SK-N-SH (cell line): ENCODE data around the gene BRAF. TPM values are rescaled to one million over a fixed set of nuclear protein-coding genes. Genes with fewer than 3 reads are reported as not detected.

Experiments
- CTCF ChIA-PET: fragments of 300-600, 350-600 bp; formaldehyde crosslinking; extraction: SDS; loops from one replicate; lab custom pipeline; 2021; lab: Yijun Ruan, JAX
- POLR2A ChIA-PET: fragments of 350-600 bp; sonication (Branson Sonifier 250); formaldehyde crosslinking; extraction: SDS; loops from one replicate; lab custom pipeline; 2020; ENCODE audit warnings: antibody characterized with exemption, inconsistent platforms; lab: Yijun Ruan, JAX
- DNase-seq: peaks from one replicate; pipeline ENCODE4 v3.0.0; 2012
- H2AFZ ChIP-seq: fragments of 200-600 bp; sonication (generic); 2 replicates; pipeline ENCODE4 v1.8.1; 2016; ENCODE audit warnings: antibody characterized with exemption, mild to moderate bottlenecking, low read depth
- H3F3A ChIP-seq: fragments of 200-600 bp; sonication (generic); replicated peaks from 2 replicates; pipeline ENCODE3; 2016; ENCODE audit warnings: antibody characterized with exemption, mild to moderate bottlenecking; ENCODE audit not compliant: insufficient read depth
- H3K27ac ChIP-seq, 2 experiments: fragments of 200-500 bp in 1 of 2; fragments of 200-600 bp in 1 of 2; sonication (Bioruptor generic) in 1 of 2; sonication (generic), shearing (Covaris generic) in 1 of 2; 2 replicates each; pipeline versions ENCODE4 v1.5.1 to v1.6.1; 2014 to 2016; ENCODE audit warnings: low read depth in 2 of 2, inconsistent platforms in 1 of 2, low read length in 1 of 2, mild to moderate bottlenecking in 1 of 2, mixed read lengths in 1 of 2
- H3K27me3 ChIP-seq: fragments of 200-600 bp; sonication (generic), shearing (Covaris generic); 2 replicates; pipeline ENCODE4 v1.6.1; 2016; ENCODE audit warnings: mixed run types; ENCODE audit not compliant: insufficient read depth
- H3K36me3 ChIP-seq, 2 experiments: fragments of 200-500 bp in 1 of 2; fragments of 200-600 bp in 1 of 2; sonication (Bioruptor generic) in 1 of 2; sonication (generic) in 1 of 2; replicated peaks in 1 of 2; 2 replicates each; pipeline versions ENCODE3 to v1.5.1; 2014 to 2016; ENCODE audit warnings: low read length in 1 of 2, mild to moderate bottlenecking in 1 of 2; ENCODE audit not compliant: insufficient read depth in 2 of 2, control insufficient read depth in 1 of 2
- H3K4me1 ChIP-seq, 2 experiments: fragments of 200-500 bp in 1 of 2; fragments of 200-600 bp in 1 of 2; sonication (Bioruptor generic) in 1 of 2; sonication (generic), shearing (Covaris generic) in 1 of 2; 2 replicates each; pipeline versions ENCODE4 v1.5.1 to v1.6.1; 2014 to 2016; ENCODE audit warnings: low read depth in 1 of 2, low read length in 1 of 2, mixed run types in 1 of 2; ENCODE audit not compliant: insufficient read depth in 2 of 2, control insufficient read depth in 1 of 2
- H3K4me2 ChIP-seq: fragments of 200-600 bp; sonication (generic), shearing (Covaris generic); 2 replicates; pipeline ENCODE4 v1.6.1; 2017; ENCODE audit warnings: mixed run types
- H3K4me3 ChIP-seq, 2 experiments: fragments of 200-500 bp in 1 of 2; fragments of 200-600 bp in 1 of 2; sonication (Bioruptor generic) in 1 of 2; sonication (generic), shearing (Covaris generic) in 1 of 2; 2 replicates each; pipeline versions ENCODE4 v1.5.1 to v1.8.1; 2014 to 2016; ENCODE audit warnings: low read depth in 2 of 2, inconsistent platforms in 1 of 2, low read length in 1 of 2, mild to moderate bottlenecking in 1 of 2, mixed read lengths in 1 of 2, moderate library complexity in 1 of 2
- H3K79me2 ChIP-seq: fragments of 200-600 bp; sonication (generic); 2 replicates; pipeline ENCODE4 v1.8.1; 2017; ENCODE audit warnings: mild to moderate bottlenecking; ENCODE audit not compliant: insufficient read depth
- H3K9ac ChIP-seq: fragments of 200-600 bp; sonication (generic); 2 replicates; pipeline ENCODE4 v1.6.1; 2017; ENCODE audit warnings: mixed run types
- H3K9me2 ChIP-seq: fragments of 200-600 bp; sonication (generic); 2 replicates; pipeline ENCODE4 v1.6.1; 2017; ENCODE audit warnings: mixed run types
- H3K9me3 ChIP-seq: fragments of 200-600 bp; sonication (generic); 2 replicates; pipeline ENCODE4 v1.6.1; 2017; ENCODE audit warnings: mixed run types, mild to moderate bottlenecking, moderate library complexity
- H4K20me1 ChIP-seq: fragments of 200-600 bp; sonication (generic); 2 replicates; pipeline ENCODE4 v1.6.1; 2017; ENCODE audit warnings: mild to moderate bottlenecking, mixed run types; ENCODE audit not compliant: insufficient read depth
- CHD2 ChIP-seq: fragments of 150-350 bp; IDR thresholded peaks from 2 replicates; pipeline ENCODE4 v1.6.1; 2018; ENCODE audit warnings: low read length; ENCODE audit not compliant: partially characterized antibody
- FOSL2 ChIP-seq: IDR thresholded peaks from 2 replicates; pipeline ENCODE4 v1.4.0; 2012; ENCODE audit warnings: low read depth, mild to moderate bottlenecking, moderate library complexity, borderline replicate concordance
- FOXJ3 ChIP-seq: sonication (generic); formaldehyde crosslinking; IDR thresholded peaks from 2 replicates; pipeline ENCODE4 v1.5.1; 2020; ENCODE audit warnings: mild to moderate bottlenecking, missing genetic modification reagents
- FOXM1 ChIP-seq: IDR thresholded peaks from 2 replicates; pipeline ENCODE4 v1.4.0; 2012; ENCODE audit warnings: low read depth, mild to moderate bottlenecking
- GABPA ChIP-seq: IDR thresholded peaks from 2 replicates; pipeline ENCODE4 v1.4.0; 2012; ENCODE audit warnings: low read depth, mild to moderate bottlenecking
- GATA2 ChIP-seq: sonication (generic); formaldehyde crosslinking; IDR thresholded peaks from 2 replicates; pipeline ENCODE4 v1.5.0; 2020; ENCODE audit warnings: mild to moderate bottlenecking, missing genetic modification reagents
- JUND ChIP-seq: IDR thresholded peaks from 2 replicates; pipeline ENCODE4 v1.4.0; 2012
- POLR2AphosphoS5 ChIP-seq: IDR thresholded peaks from 2 replicates; pipeline ENCODE4 v1.6.1; 2012; ENCODE audit warnings: low read depth, low read length
- RAD21 ChIP-seq: IDR thresholded peaks from 2 replicates; pipeline ENCODE4 v1.6.1; 2012; ENCODE audit warnings: mild to moderate bottlenecking, low read length
- RFX5 ChIP-seq: IDR thresholded peaks from 2 replicates; pipeline ENCODE4 v1.6.1; 2012; ENCODE audit warnings: mild to moderate bottlenecking, improper control_type of control experiment, low read length
- RXRA ChIP-seq: IDR thresholded peaks from 2 replicates; pipeline ENCODE4 v1.4.0; 2012; ENCODE audit warnings: low read depth, mild to moderate bottlenecking, borderline replicate concordance
- SIN3A ChIP-seq: IDR thresholded peaks from 2 replicates; pipeline ENCODE4 v1.6.1; 2012; ENCODE audit warnings: low read depth, mild to moderate bottlenecking, low read length, moderate library complexity, borderline replicate concordance
- TCF12 ChIP-seq: IDR thresholded peaks from 2 replicates; pipeline ENCODE4 v1.4.0; 2012
- TEAD4 ChIP-seq: IDR thresholded peaks from 2 replicates; pipeline ENCODE4 v1.4.0; 2012; ENCODE audit warnings: mild to moderate bottlenecking, borderline replicate concordance; ENCODE audit not compliant: insufficient read depth
- YY1 ChIP-seq: IDR thresholded peaks from 2 replicates; pipeline ENCODE4 v1.4.0; 2012; ENCODE audit warnings: low read depth, mild to moderate bottlenecking
- WGBS: methylation state at CpG from one replicate; pipeline ENCODE4 v1.1.6; 2017; ENCODE audit warnings: low lambda C conversion rate; 5-methylcytosine and 5-hydroxymethylcytosine counted together
- polyA plus RNA-seq, 3 experiments: library from polyadenylated mRNA; depleted of rRNA; stranded (reverse); fragments of >200 nt; gene quantifications; 2 replicates each; pipeline ENCODE4 v1.2.3, GENCODE V29; 2012
- TF ChIP-seq, protein P1 (sequence below): fragments of 150-350 bp; IDR thresholded peaks from 2 replicates; pipeline ENCODE4 v1.6.1; 2017; ENCODE audit warnings: antibody characterized with exemption, low read length, low read depth, borderline replicate concordance
- TF ChIP-seq, protein P2 (sequence below): IDR thresholded peaks from 2 replicates; pipeline ENCODE4 v1.4.0; 2012; ENCODE audit warnings: low read depth, borderline replicate concordance
- TF ChIP-seq, protein P3 (sequence below): IDR thresholded peaks from 2 replicates; pipeline ENCODE4 v1.4.0; 2012; ENCODE audit warnings: low read depth, borderline replicate concordance
- TF ChIP-seq, protein P4 (sequence below): fragments of 200-600 bp; sonication (generic); IDR thresholded peaks from 2 replicates; pipeline ENCODE4 v1.6.1; 2017; ENCODE audit warnings: antibody characterized with exemption, mild to moderate bottlenecking, moderate library complexity
- TF ChIP-seq, protein P5 (sequence below): IDR thresholded peaks from 2 replicates; pipeline ENCODE4; 2012

The BRAF gene
- polyA plus RNA-seq, 1 of the 3 experiments (the other 2 are of a cell fraction), result 5.2 TPM

DNA sequence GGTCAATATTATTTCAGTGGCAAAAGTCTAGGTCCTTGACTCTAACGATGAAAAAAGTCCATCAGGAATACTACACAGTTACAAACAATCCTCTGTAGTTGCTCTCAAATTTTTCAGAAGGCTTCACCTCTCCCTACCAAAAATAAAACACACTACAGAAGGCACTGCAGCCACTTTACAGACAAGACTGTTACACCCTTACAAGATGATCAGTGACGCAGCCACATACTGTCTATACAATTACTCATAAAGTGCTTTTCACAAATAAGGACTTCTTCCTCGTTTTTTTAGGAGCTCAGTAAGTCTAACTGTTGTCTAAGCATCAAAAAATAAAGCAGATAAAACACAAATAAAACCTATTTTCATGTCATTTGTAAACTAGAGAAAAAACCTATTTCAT lies 201.2 kb downstream of the BRAF start:
- CTCF ChIA-PET, result interaction anchor here (1.3 to 2.0 kb wide), 4 partner anchors 16 to 810 kb away, joined by 4 to 10 read pairs (median 7); no protein-coding TSS in a partner anchor
- no peak for DNase-seq
- Histone ChIP-seq H3K4me1 (peaks cover 0 to 9% of the 10 kb centered on the region in 2 experiments; a peak in 2 of 4 replicates), H3K9me2 (no peaks in the 10 kb centered on the region), H3K36me3 (peaks cover 17 to 43% of the 10 kb centered on the region in 2 experiments), H3F3A (no peaks in the 10 kb centered on the region), H3K9ac (no peak overlapping the region), H3K9me3 (no peaks in the 10 kb centered on the region), H4K20me1 (no peaks in the 10 kb centered on the region), H3K79me2 (no peaks in the 10 kb centered on the region), H2AFZ (no peak overlapping the region), H3K27ac (no peak overlapping the region), H3K27me3 (no peaks in the 10 kb centered on the region), H3K4me3 (no peak overlapping the region), H3K4me2 (no peak overlapping the region)
- TF ChIP-seq, protein P1, sequence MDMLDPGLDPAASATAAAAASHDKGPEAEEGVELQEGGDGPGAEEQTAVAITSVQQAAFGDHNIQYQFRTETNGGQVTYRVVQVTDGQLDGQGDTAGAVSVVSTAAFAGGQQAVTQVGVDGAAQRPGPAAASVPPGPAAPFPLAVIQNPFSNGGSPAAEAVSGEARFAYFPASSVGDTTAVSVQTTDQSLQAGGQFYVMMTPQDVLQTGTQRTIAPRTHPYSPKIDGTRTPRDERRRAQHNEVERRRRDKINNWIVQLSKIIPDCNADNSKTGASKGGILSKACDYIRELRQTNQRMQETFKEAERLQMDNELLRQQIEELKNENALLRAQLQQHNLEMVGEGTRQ, result no peak
- TF ChIP-seq CHD2 (no peak), GATA2 (CRISPR knock-in tag) (no peak), FOXJ3 (CRISPR knock-in tag) (no peak), YY1 (no peak), FOXM1 (no peak), RXRA (no peak), GABPA (no peak), TCF12 (no peak), RAD21 (no peak), TEAD4 (no peak), POLR2AphosphoS5 (no peak), FOSL2 (no peak), JUND (no peak), SIN3A (no peak), RFX5 (no peak)
- TF ChIP-seq, protein P2, sequence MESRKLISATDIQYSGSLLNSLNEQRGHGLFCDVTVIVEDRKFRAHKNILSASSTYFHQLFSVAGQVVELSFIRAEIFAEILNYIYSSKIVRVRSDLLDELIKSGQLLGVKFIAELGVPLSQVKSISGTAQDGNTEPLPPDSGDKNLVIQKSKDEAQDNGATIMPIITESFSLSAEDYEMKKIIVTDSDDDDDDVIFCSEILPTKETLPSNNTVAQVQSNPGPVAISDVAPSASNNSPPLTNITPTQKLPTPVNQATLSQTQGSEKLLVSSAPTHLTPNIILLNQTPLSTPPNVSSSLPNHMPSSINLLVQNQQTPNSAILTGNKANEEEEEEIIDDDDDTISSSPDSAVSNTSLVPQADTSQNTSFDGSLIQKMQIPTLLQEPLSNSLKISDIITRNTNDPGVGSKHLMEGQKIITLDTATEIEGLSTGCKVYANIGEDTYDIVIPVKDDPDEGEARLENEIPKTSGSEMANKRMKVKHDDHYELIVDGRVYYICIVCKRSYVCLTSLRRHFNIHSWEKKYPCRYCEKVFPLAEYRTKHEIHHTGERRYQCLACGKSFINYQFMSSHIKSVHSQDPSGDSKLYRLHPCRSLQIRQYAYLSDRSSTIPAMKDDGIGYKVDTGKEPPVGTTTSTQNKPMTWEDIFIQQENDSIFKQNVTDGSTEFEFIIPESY, result no peak
- TF ChIP-seq, protein P3, sequence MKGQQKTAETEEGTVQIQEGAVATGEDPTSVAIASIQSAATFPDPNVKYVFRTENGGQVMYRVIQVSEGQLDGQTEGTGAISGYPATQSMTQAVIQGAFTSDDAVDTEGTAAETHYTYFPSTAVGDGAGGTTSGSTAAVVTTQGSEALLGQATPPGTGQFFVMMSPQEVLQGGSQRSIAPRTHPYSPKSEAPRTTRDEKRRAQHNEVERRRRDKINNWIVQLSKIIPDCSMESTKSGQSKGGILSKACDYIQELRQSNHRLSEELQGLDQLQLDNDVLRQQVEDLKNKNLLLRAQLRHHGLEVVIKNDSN, result no peak
- TF ChIP-seq, protein P4, sequence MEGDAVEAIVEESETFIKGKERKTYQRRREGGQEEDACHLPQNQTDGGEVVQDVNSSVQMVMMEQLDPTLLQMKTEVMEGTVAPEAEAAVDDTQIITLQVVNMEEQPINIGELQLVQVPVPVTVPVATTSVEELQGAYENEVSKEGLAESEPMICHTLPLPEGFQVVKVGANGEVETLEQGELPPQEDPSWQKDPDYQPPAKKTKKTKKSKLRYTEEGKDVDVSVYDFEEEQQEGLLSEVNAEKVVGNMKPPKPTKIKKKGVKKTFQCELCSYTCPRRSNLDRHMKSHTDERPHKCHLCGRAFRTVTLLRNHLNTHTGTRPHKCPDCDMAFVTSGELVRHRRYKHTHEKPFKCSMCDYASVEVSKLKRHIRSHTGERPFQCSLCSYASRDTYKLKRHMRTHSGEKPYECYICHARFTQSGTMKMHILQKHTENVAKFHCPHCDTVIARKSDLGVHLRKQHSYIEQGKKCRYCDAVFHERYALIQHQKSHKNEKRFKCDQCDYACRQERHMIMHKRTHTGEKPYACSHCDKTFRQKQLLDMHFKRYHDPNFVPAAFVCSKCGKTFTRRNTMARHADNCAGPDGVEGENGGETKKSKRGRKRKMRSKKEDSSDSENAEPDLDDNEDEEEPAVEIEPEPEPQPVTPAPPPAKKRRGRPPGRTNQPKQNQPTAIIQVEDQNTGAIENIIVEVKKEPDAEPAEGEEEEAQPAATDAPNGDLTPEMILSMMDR, result no peak
- TF ChIP-seq, protein P5, sequence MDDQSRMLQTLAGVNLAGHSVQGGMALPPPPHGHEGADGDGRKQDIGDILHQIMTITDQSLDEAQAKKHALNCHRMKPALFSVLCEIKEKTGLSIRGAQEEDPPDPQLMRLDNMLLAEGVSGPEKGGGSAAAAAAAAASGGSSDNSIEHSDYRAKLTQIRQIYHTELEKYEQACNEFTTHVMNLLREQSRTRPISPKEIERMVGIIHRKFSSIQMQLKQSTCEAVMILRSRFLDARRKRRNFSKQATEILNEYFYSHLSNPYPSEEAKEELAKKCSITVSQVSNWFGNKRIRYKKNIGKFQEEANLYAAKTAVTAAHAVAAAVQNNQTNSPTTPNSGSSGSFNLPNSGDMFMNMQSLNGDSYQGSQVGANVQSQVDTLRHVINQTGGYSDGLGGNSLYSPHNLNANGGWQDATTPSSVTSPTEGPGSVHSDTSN, result no peak
- WGBS, result 93% methylated on average over 3 of the region's 3 CpGs
- POLR2A ChIA-PET, result no interaction called here
